HG02763 (cell line): ENCODE data around the gene NOL3.

Experiments used
- ATAC-seq: cut with Tn5 transposase; IDR thresholded peaks from one replicate; pipeline ENCODE4 v1.9.1; 2021; ENCODE audit warnings: mild to moderate bottlenecking, moderate library complexity; ENCODE audit not compliant: unreplicated experiment

Gene NOL3

DNA sequence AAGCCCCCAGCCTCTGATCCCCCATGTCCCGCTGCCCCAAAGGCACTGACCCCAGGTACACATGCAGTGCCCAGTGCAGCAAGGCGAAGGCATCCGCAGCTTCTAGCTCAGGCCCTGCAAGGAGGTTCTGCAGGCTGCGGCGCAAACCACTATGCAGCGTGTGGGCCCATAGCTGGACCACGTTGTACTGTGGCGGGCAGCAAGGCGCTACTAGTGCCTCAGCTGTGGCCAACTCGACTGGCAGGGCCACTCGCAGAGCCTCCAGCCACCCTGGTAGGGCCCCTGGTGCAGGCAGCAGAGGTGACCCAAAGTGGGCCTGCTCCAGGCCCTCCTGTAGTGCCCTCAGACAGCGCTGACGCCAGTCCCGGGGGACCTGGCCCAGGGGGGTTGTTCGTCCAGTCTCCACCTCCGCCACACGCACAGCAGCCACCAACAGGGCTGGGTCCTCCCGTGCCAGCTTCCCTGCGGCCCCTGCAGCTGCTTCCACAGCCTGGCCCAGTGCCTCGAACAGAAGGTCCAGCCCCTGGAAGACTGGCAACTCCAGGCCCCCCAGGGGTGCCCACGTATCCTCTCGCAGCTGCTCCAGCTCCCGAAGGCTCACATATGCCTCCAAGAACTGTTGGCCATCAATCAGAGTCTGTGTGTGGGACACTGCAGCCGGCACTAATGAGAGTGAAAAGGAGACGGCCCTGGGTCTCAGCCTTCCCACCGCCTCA is 17.0 kb downstream of the NOL3 start:
- no peak for ATAC-seq

DNA sequence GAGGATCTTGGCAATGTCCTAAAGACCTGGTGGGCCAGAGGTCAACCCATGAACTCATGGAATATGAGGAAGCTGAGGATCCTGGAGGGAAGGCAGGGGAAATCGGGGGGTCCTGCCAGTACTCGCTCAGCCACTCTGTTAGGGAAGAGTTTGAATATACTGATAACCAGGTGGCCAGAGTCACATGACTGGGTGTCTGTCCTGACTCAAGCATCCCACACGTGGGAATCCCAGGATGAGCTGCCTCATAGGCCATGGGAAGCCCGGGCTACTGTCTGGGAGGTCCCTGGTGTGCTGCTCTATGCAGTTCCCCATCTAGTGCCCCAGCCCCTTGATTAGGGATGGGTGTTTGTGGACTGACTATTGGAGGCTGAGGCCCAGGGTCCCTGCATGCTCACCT is 18.0 kb downstream of the NOL3 start:
- ATAC-seq, result no peak

DNA sequence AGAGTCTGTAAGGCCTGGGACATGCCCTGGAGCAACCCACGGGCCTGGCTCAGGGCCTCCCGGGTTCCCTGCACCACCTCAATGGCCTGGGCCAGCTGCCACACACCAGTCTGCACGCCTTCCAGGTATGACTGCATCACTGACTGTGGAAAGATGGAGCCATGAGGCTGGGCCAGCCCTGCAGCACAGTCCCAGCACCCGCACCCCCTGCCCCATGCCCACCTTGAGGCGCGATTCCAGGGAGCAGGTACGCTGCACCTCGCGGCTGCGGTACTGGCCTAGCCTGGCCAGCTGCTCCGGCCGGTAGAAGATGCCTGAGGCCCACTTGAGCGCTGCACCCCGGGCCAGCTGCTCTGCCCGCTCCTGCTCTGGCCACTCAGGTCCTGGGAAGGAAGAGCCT is 18.5 kb downstream of the NOL3 start:
- no peak for ATAC-seq

DNA sequence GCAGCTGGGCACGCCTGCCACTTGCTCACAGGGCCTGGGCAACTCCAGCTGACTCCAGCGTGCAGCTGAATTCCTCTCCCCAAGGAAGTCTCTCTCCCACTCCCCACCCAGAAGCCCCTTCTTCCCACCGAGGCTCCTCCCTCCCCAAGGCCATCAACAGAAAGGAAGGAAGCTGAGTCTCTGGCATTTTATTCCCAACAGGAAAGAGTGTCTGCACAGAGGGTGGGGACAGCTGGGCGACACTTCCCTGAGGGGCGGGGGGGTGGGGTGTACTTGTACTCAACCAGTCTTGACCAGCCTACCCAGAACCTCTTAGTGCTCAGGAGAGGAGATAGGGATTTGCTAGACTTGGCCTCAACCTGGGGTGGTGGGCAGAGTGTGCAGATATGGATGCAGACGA is 19.7 kb downstream of the NOL3 start, which contains the start of gene EXOC3L1:
Gene EXOC3L1, minus strand, starts transcription at position 96 of the 400 bp plus-strand sequence. CDS start 460 bp downstream, outside the sequence.
- ATAC-seq, result no peak

GRCh38 chr16:67190448-67191399 is 20.4 kb downstream of the NOL3 start:
- no peak for ATAC-seq

GRCh38 chr16:67191411-67191994 is 21.2 kb downstream of the NOL3 start:
- no peak for ATAC-seq

- ATAC-seq, result peak; percentile 87
Measured at GRCh38 chr16:67191995-67192681, 21.8 kb downstream of the NOL3 start, which contains the start of gene E2F4. E2F4 (plus strand) TSS chr16:67192155; CDS start chr16:67192228, 73 bp downstream.

- ATAC-seq, result no peak
Measured at GRCh38 chr16:67192781-67193361, 22.5 kb downstream of the NOL3 start.

DNA sequence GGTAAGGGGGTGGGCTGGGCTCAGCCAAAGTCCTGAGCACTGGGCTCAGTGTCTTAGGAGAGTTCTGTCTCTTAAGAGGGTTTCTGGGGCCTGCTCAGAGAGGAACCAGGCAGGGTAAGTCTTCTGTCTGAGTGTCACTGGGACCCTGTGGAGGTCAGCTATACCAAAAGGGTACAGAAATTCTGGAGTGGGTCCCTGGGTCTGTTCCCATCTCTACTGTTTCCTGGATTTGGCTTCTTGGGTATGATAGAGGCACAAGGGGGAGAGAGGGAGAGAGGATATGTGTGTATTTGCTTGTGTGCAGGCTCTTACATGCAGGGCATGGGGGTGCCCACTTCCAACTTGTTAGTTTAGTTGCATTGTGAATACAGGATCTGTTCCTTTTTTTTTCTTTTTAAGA is 23.2 kb downstream of the NOL3 start:
- no peak for ATAC-seq

DNA sequence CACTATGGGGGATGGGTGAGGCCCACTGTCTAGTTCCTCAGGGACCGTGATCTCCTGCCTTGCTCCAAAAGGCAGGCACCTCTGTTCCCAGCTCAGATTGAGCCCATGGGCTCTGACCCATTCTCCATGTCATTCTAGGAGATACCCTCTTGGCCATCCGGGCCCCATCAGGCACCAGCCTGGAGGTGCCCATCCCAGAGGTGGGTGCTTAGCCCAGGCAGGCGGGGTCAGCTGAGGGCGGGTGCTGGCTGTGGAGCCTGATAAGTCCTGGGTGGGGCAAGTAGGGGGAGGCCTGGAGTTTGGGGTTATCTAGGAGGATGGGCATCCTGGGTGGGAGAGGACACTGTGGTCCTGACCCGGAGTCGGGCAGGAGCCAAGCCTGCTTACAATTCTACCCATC is 23.9 kb downstream of the NOL3 start:
- no peak for ATAC-seq

DNA sequence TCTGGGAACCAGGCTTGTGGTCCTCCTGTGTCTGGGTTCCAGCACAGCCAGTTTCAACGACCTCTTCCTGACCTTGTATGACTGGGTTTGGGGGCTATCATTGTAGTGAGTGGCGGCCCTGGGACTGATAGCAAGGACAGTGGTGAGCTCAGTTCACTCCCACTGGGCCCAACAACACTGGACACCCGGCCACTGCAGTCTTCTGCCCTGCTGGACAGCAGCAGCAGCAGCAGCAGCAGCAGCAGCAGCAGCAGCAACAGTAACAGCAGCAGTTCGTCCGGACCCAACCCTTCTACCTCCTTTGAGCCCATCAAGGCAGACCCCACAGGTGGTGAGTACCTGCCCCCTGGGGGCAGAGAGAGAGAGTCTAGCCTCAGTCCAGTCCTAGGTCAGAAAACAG is 25.3 kb downstream of the NOL3 start:
- ATAC-seq, result no peak

GRCh38 chr16:67196881-67197280 is 26.5 kb downstream of the NOL3 start:
- ATAC-seq, result no peak

GRCh38 chr16:67197704-67198103 is 27.4 kb downstream of the NOL3 start:
- no peak for ATAC-seq

DNA sequence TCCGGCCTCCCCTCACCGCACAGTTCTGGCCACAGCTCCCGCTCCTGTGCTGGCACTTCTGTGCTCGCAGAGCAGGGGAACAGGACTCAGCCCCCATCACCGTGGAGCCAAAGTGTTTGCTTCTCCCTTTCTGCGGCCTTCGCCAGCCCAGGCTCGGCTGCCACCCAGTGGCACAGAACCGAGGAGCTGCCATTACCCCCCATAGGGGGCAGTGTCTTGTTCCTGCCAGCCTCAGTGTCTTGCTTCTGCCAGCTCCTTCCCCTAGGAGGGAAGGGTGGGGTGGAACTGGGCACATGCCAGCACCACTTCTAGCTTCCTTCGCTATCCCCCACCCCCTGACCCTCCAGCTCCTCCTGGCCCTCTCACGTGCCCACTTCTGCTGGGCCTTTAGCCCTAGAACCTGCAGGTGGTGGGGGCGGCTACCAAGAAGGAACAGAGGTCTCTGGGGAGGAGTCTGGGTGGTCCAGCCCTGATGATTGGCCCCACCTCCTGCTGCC is 27.9 kb downstream of the NOL3 start:
- ATAC-seq, result no peak

DNA sequence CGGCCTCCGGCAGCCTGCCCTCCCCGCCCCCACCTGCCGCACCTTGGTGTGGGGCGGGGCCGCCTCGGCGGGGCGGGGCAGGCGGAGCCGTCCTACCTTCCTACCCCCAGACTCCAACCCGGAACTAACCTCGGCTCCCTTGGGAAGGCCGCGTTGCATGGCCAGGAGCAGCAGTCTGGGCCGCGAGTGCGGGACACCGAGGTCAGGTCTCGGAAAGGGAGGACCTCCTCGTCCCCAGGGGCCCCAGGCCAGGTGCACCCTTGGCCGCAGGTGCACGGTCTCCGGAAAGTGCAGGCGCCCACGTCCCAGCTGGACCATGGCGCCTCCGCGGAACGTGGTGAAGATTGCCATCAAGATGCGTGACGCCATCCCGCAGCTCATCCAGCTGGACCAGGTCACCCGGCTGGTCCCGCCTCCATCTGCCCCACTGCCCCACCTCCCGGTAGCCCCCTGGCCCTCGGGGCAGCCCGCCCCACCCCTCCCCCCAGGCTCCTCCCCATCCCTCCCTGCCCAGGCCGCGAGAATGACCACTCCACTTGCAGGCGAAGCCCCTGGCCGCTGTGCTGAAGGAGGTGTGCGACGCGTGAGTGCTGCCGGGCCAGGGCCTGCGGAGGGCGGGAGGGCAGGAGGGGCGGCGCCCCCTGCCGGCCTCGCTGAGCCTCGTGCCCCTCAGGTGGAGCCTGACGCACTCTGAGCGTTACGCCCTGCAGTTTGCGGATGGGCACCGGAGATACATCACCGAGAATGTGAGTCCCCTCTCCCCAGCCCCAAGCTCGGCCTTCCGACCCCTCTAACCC is 28.9 kb downstream of the NOL3 start, which contains the start of gene ELMO3:
Gene ELMO3, plus strand, starts transcription at position 121 of the 797 bp plus-strand sequence. Its CDS starts 196 bp downstream, at position 317.
- ATAC-seq, result no peak

- no peak for ATAC-seq
Measured at GRCh38 chr16:67199808-67200198, 29.5 kb downstream of the NOL3 start.

- ATAC-seq, result no peak
Measured at GRCh38 chr16:67200491-67200890, 30.2 kb downstream of the NOL3 start.

DNA sequence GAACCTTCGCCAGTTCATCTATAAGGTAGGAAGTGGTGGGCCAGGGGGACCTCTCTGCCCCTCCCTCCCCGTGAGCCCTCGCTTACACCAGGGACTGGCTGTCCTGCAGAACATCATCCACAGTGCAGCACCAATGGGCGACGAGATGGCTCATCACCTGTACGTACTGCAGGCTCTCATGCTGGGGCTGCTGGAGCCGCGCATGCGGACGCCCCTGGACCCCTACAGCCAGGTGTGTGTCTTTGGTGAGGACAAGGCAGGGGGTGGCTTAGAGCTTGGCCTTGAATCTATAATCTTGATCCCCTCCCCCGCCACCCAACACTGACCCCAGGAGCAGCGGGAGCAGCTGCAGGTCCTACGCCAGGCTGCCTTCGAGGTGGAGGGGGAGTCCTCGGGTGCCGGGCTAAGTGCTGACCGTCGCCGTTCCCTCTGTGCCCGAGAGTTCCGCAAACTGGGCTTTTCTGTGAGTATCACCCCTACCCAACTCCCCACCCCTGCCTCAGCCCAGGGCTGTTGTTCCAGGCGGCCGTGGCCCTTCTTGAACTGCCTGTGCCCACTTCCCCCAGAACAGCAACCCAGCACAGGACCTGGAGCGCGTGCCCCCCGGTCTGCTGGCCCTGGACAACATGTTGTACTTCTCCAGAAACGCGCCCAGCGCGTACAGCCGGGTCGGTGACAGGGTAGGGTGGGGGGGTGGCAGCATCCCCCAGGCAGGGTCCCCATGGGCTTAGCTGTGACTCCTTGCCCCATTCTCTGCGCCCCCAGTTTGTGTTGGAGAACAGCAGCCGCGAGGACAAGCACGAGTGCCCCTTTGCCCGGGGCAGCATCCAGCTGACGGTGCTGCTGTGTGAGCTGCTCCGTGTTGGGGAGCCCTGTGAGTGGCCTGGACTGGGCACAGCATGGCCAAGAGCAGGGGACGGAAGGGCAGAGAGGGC is 31.3 kb downstream of the NOL3 start:
- ATAC-seq, result no peak
